Body of pancreas (tissue), 4 donors: ENCODE data around the gene SERP1. TPM values are rescaled to one million over a fixed set of nuclear protein-coding genes. Genes with fewer than 3 reads are reported as not detected.

Experiments
- ATAC-seq: fragments of 150-250 bp; one replicate; pipeline ENCODE4 v1.9.1; 2016
- DNase-seq, 4 donors: peaks; one replicate each; pipeline ENCODE4 v3.0.0-alpha.2; 2019
- H3K27ac ChIP-seq, 4 donors: fragments of 200-600 bp; sonication (generic); 1 replicate in 3 of 4; 2 replicates in 1 of 4; pipeline versions ENCODE4 v1.5.1 to v1.6.1; 2016 to 2019; ENCODE audit warnings: mild to moderate bottlenecking in 1 of 4, mixed read lengths in 1 of 4, moderate library complexity in 1 of 4
- H3K27me3 ChIP-seq, 2 donors: fragments of 200-600 bp; sonication (generic); one replicate each; pipeline ENCODE4 v1.6.0; 2016; ENCODE audit warnings: mild to moderate bottlenecking in 1 of 2
- H3K36me3 ChIP-seq, 2 donors: fragments of 200-600 bp; sonication (generic); replicated peaks in 1 of 2; 2 replicates each; pipeline ENCODE4 v1.5.1; 2016; ENCODE audit warnings: low read depth in 2 of 2; ENCODE audit not compliant: insufficient read depth in 1 of 2
- H3K4me1 ChIP-seq: fragments of 200-600 bp; sonication (generic); one replicate; pipeline ENCODE4 v1.6.0; 2016
- H3K4me3 ChIP-seq, 2 donors: fragments of 200-600 bp; sonication (generic); 1 replicate in 1 of 2; 2 replicates in 1 of 2; pipeline ENCODE4 v1.5.1; 2016 to 2019
- H3K9me3 ChIP-seq, 3 donors: fragments of 200-600 bp; sonication (generic); 1 replicate in 2 of 3; 2 replicates in 1 of 3; pipeline ENCODE4 v1.5.1; 2016
- POLR2A ChIP-seq, 3 donors: fragments of 450-650 bp; IDR thresholded peaks; one replicate each; pipeline ENCODE4 v1.6.1; 2016; ENCODE audit warnings: antibody characterized with exemption in 3 of 3, mild to moderate bottlenecking in 2 of 3
- WGBS, 2 donors: methylation state at CpG; one replicate each; pipeline ENCODE4 v1.1.5; 2017; 5-methylcytosine and 5-hydroxymethylcytosine counted together
- intact Hi-C: fragments of 100-400 bp; cut with DNase I; formaldehyde crosslinking; loops from one replicate; pipeline ENCODE4 v1.15.1; 2023
- total RNA-seq, 2 donors: library from RNA; depleted of rRNA; stranded (reverse); fragments of >200 nt; gene quantifications; one replicate each; pipeline ENCODE4 v1.1.0, GENCODE V29; 2016
- TF ChIP-seq, protein P1 (sequence below), 7 experiments: fragments of 450-650 bp in 4 of 7; fragments of 200-600 bp in 3 of 7; sonication (generic) in 3 of 7; IDR thresholded peaks; one replicate each; pipeline ENCODE4 v1.5.1; 2016 to 2019; ENCODE audit warnings: antibody characterized with exemption in 7 of 7

The SERP1 gene
- 1,000 to 10,000 TPM in 1 of 2 donors, 100 to 1,000 TPM in 1; 277 to 1,534 TPM for total RNA-seq

DNA sequence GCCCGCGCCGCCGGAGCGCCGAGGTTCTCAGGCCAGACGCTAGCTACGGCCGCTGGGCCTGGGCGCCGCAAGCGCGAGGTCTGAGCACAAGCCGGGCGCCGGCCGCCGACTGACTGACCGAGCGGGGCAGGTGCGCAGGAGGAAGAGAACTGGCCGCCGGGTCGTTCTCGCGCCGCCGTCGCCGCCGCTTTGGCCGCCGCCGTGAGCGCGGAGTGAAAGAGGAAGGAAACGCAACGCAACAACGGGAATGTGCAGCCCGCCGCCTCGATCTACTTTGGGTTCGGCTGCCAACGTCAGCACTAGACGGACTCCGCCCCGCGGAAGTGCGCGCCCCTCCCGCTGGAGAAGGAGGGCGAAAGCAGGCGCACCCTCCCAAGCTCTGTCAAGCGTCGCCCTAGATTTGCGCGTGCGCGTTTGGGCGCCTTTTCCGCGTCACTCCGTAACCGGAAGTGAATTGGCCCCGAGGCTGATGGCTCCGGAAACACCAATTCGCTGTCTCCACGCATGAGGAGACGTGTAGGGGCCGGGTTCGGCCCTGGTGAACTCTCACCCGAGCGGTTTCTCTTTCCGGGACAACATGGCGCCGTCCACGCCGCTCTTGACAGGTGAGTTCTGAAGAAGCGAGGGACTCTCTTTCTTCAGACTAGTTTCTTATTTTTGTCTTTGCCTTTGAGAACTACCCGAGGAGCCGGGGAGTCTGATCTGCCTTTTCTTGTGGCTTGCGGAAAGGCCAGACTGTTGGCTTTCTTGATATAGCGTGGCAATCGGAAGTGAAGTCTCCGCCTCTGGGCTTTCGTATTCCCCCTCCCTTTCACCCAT is at the start of gene SERP1, which contains the start of gene EIF2A:
TSS of gene SERP1 (minus strand) at position 271 of the 819 bp plus-strand sequence. CDS start 361 bp downstream, outside the sequence.
TSS of gene EIF2A (plus strand) at position 562 of the 819 bp plus-strand sequence. CDS start at position 578, 16 bp downstream.
- ATAC-seq (peak; percentile 94), DNase-seq (peak; percentile 99)
- Histone ChIP-seq H3K9me3 (no peaks in the 10 kb centered on the region), H3K27me3 (no peaks in the 10 kb centered on the region), H3K27ac (peak within 1 kb of the TSS; percentile 99 to 100 (median 99)), H3K4me1 (peaks cover 36% of the 10 kb centered on the region), H3K36me3 (peaks cover 0 to 10% of the 10 kb centered on the region in 2 donors), H3K4me3 (peak within 1 kb of the TSS; percentile 69 to 96)
- intact Hi-C loops, result no loop called here
- TF ChIP-seq POLR2A (IDR thresholded peaks at IDR 0.05), result peak; percentile 99
- TF ChIP-seq, protein P1, sequence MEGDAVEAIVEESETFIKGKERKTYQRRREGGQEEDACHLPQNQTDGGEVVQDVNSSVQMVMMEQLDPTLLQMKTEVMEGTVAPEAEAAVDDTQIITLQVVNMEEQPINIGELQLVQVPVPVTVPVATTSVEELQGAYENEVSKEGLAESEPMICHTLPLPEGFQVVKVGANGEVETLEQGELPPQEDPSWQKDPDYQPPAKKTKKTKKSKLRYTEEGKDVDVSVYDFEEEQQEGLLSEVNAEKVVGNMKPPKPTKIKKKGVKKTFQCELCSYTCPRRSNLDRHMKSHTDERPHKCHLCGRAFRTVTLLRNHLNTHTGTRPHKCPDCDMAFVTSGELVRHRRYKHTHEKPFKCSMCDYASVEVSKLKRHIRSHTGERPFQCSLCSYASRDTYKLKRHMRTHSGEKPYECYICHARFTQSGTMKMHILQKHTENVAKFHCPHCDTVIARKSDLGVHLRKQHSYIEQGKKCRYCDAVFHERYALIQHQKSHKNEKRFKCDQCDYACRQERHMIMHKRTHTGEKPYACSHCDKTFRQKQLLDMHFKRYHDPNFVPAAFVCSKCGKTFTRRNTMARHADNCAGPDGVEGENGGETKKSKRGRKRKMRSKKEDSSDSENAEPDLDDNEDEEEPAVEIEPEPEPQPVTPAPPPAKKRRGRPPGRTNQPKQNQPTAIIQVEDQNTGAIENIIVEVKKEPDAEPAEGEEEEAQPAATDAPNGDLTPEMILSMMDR (IDR thresholded peaks at IDR 0.05), result peak in 2 of 7 experiments; percentile 5 to 11
- 0% methylated on average over 30 to 86 of the region's 86 CpGs for WGBS, 2 donors

DNA sequence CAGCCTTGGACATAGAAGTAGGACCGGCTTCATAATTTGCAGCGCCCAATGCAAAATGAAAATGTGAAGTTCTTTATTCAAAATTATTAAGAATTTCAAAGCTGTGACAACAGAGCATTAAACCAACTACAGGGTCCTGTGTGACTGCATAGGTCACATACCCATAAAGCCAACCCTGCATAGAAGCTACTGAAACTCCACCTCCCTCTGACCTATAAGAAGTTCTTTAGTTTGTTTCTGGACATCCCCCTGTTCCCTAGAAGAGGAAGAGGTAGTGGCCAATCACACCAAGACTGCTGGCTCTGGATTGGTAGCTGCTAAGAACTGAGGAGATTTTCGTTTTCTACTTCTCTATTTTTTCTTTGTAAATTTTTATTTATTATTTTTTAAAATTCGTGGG is 47.9 kb upstream of the SERP1 start:
- Histone ChIP-seq H3K27me3 (no peaks in the 10 kb centered on the region), H3K4me1 (no peaks in the 10 kb centered on the region), H3K27ac (no peak overlapping the region), H3K36me3 (no peaks in the 10 kb centered on the region), H3K4me3 (no peak overlapping the region), H3K9me3 (no peaks in the 10 kb centered on the region)
- no peak for ATAC-seq
- TF ChIP-seq, protein P1 (IDR thresholded peaks at IDR 0.05), result no peak
- TF ChIP-seq POLR2A (IDR thresholded peaks at IDR 0.05), result no peak
- DNase-seq, result no peak
- 80% methylated on average over 4 of the region's 4 CpGs for WGBS, 2 donors
- intact Hi-C loops, result no loop called here

DNA sequence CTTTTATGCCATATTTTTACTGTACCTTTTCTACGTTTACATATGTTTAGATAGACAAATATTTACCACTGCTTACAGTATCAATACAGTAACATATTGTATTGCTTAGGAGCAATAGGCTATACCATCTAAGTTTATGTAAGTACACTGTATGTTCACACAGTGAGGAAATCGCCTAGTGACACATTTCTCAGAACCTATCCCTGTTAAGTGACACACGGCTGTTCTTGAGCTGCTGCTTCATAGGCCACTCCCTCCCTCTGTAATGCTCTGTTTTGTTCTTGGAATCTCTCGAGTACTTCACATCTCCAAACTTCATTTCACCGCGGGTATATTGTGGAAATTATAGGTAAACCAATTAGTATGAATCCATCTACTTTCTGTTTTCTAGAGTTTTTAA is 43.5 kb upstream of the SERP1 start:
- Histone ChIP-seq H3K36me3 (no peaks in the 10 kb centered on the region), H3K27ac (no peak overlapping the region), H3K4me3 (no peak overlapping the region), H3K4me1 (no peaks in the 10 kb centered on the region), H3K27me3 (no peaks in the 10 kb centered on the region), H3K9me3 (no peaks in the 10 kb centered on the region)
- TF ChIP-seq, protein P1 (IDR thresholded peaks at IDR 0.05), result no peak
- TF ChIP-seq POLR2A (IDR thresholded peaks at IDR 0.05), result no peak
- DNase-seq, result no peak
- no peak for ATAC-seq
- WGBS, 2 donors, result 70 to 72% methylated on average over 6 of the region's 6 CpGs
- intact Hi-C loops, result no loop called here

DNA sequence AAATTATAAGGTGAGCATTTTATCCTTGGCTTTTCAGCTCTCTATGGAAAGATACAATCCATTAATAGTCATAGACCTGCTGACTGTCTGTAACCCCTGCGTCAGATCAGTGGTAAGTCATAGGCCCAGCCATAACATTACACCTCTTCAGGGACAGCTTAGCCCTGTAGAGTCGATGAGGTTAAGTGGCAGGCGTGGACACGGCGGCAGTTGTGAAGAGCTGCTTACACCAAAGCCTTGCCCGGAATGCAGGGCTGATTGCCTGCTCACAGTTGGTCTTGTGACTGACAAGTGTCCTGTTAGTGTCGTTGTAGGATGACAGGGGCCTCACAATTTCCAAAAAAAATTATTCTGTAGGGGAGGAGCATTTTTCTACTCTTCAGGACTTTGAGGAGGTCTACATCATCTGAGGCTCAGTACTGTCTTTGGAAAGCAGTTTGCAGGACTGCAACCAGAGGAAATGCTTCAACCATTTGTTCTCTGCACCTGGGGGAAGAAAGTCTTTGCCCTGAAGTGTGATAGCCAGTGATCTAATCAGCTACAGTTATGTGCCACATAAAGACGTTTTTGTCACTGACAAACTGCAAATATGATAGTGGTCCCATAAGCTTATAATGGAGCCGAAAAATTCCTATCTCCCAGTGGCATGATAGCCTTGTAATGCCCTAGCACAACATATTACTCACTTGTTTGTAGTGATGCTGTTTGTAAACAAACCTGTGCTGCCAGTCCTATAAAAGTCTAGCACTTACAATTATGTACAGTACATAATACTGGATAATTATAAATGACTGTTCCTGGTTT is 41.9 kb upstream of the SERP1 start:
- TF ChIP-seq POLR2A (IDR thresholded peaks at IDR 0.05), result no peak
- TF ChIP-seq, protein P1 (IDR thresholded peaks at IDR 0.05), result no peak
- DNase-seq (no peak), ATAC-seq (no peak)
- intact Hi-C loops, result no loop called here
- no peak overlapping the region for H3K27ac ChIP-seq
- peaks cover 0 to 2% of the 10 kb centered on the region in 2 donors for H3K36me3 ChIP-seq
- no peaks in the 10 kb centered on the region for H3K27me3 ChIP-seq
- H3K4me1 ChIP-seq, result no peaks in the 10 kb centered on the region
- no peak overlapping the region for H3K4me3 ChIP-seq
- H3K9me3 ChIP-seq, result no peaks in the 10 kb centered on the region
- 62 to 64% methylated on average over 9 of the region's 9 CpGs for WGBS, 2 donors
